ENCODE measurements around the gene PDZD4. TPM values are rescaled to one million over a fixed set of nuclear protein-coding genes. Genes with fewer than 3 reads are reported as not detected.

Gene PDZD4
- total RNA-seq, 3 donors from 2014 or later, result 1.5 to 24.2 (median 2.8) TPM

- Histone ChIP-seq H3K9me3 (no peaks in the 10 kb centered on the region), H3K4me3 (no peak overlapping the region), H3K4me1 (ENCODE audit: low read depth) (no peaks in the 10 kb centered on the region), H3K36me3 (ENCODE audit: low read depth) (no peaks in the 10 kb centered on the region)
- DNase-seq (no peak), ATAC-seq (no peak)
- intact Hi-C loops (cut with DNase I, micrococcal nuclease), result no loop called here
- TF ChIP-seq, protein P1, sequence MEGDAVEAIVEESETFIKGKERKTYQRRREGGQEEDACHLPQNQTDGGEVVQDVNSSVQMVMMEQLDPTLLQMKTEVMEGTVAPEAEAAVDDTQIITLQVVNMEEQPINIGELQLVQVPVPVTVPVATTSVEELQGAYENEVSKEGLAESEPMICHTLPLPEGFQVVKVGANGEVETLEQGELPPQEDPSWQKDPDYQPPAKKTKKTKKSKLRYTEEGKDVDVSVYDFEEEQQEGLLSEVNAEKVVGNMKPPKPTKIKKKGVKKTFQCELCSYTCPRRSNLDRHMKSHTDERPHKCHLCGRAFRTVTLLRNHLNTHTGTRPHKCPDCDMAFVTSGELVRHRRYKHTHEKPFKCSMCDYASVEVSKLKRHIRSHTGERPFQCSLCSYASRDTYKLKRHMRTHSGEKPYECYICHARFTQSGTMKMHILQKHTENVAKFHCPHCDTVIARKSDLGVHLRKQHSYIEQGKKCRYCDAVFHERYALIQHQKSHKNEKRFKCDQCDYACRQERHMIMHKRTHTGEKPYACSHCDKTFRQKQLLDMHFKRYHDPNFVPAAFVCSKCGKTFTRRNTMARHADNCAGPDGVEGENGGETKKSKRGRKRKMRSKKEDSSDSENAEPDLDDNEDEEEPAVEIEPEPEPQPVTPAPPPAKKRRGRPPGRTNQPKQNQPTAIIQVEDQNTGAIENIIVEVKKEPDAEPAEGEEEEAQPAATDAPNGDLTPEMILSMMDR (IDR thresholded peaks at IDR 0.05), result no peak
Observed at GRCh38 chrX:153853180-153853901, 23.0 kb upstream of the PDZD4 start.

- no peaks in the 10 kb centered on the region for H3K4me1 ChIP-seq (ENCODE audit: low read depth)
- DNase-seq (no peak), ATAC-seq (no peak)
- intact Hi-C loops (cut with DNase I, micrococcal nuclease), result no loop called here
- no peak overlapping the region for H3K4me3 ChIP-seq
- no peaks in the 10 kb centered on the region for H3K9me3 ChIP-seq
- TF ChIP-seq, protein P1 (IDR thresholded peaks at IDR 0.05), result no peak
- H3K36me3 ChIP-seq (ENCODE audit: low read depth), result no peaks in the 10 kb centered on the region
Observed at GRCh38 chrX:153851981-153852380, 21.6 kb upstream of the PDZD4 start.

GRCh38 chrX:153848325-153848724, 18.0 kb upstream of the PDZD4 start:
- Histone ChIP-seq H3K4me1 (ENCODE audit: low read depth) (no peaks in the 10 kb centered on the region), H3K4me3 (no peak overlapping the region), H3K36me3 (ENCODE audit: low read depth) (no peaks in the 10 kb centered on the region), H3K9me3 (no peaks in the 10 kb centered on the region)
- intact Hi-C loops (cut with DNase I, micrococcal nuclease), result no loop called here
- TF ChIP-seq, protein P1 (IDR thresholded peaks at IDR 0.05), result no peak
- ATAC-seq (no peak), DNase-seq (no peak)

DNA sequence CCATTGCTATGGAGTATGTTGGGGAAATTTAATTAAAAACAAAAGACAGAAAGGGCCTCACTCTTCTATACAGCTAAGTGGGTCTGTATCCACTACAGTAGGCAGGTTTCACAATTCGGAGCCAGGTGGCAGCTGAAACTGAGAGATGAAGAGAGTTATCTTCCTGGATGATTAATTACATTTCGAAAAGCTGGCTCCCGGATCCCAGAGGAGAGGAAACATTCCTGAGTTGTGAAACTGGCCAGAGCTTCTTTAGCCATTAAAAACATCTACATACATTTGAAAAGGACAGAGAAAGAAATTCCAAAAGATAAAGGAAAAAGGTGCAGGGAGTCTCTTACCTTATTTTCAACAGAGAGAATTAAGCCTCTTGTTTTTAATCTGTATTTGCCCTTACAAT, 15.5 kb upstream of the PDZD4 start:
- TF ChIP-seq, protein P1 (IDR thresholded peaks at IDR 0.05), result no peak
- no peak for ATAC-seq
- no peaks in the 10 kb centered on the region for H3K4me1 ChIP-seq (ENCODE audit: low read depth)

DNA sequence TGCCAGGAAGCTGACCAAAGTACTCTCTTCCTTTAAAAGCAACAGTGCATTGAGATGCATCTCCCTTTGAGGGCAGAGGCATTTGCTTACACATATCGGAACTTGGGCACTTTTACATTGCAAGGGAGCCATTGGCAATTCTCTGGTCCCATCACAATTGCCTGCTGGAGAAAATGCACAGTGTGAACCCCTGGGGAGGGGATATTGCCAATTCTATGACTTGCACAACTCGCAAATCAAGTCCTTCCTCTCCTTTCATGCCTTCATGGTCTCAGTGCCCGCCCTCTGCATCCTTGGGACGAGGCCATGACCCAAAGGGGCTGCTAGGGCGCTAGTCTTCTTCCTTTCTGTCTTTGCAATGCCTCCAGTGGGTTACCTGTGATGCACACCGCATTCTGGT, 14.9 kb upstream of the PDZD4 start:
- no peaks in the 10 kb centered on the region for H3K36me3 ChIP-seq (ENCODE audit: low read depth)
- intact Hi-C loops (cut with DNase I, micrococcal nuclease), result no loop called here
- H3K4me3 ChIP-seq, result no peak overlapping the region
- ATAC-seq (no peak), DNase-seq (no peak)
- TF ChIP-seq, protein P1 (IDR thresholded peaks at IDR 0.05), result no peak
- H3K9me3 ChIP-seq, result no peaks in the 10 kb centered on the region
- no peaks in the 10 kb centered on the region for H3K4me1 ChIP-seq (ENCODE audit: low read depth)

More for the DNA sequence above, 15.5 kb upstream of the PDZD4 start:
- no peak overlapping the region for H3K4me3 ChIP-seq
- DNase-seq, result no peak
- no peaks in the 10 kb centered on the region for H3K9me3 ChIP-seq
- H3K36me3 ChIP-seq (ENCODE audit: low read depth), result no peaks in the 10 kb centered on the region
- intact Hi-C loops (cut with DNase I, micrococcal nuclease), result no loop called here

All from mucosa of descending colon (tissue), 3 donors.